Measurements from ENCODE around the gene NUP214.
"Not testable (repeated sequence)": the region's sequence is repeated elsewhere in the genome, so short reads cannot be mapped to it uniquely, and the experiment has no call there.

Gene NUP214

DNA sequence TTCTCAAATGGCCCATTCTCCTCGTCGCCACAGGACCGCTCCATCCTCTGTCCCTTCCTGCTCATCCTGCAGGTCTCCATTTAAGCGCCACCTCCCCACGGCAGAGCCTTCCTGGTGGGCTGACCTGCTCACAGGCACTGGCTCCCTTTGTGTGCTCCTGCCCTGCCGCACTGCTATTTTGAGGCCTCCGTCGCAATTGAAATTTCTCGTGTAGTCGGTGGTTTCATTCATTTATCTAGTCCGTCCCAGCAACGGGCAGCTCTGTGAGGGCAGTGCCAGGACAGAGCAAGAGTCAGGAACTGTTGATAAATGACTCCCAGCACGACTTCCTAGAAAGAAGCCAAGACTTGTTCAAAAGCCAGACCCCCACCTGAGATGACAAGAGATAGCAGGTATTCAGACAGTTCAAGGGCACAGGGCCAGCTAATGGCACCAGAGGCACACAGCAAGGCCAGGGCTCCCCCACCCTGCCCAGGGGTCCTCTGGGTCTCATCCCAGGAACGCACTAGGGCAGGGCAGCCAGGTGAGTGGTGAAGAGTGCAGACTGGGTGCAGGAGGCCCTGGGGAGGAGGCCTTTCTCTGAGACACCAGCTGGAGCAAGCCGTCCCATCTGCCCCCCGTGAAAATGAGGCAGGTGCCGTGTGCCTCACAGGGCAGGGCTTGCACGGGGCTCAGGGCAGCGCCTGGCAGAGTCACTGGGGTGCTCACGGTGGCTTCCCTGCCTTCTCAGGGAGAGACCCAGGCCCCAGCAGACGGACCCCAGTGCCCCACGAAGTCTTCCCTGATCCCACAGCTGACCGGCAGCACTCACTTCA, 114.0 kb downstream of the NUP214 start:
- Histone ChIP-seq H3K27ac (peak overlapping the region in 3 of 21 experiments; percentile 71 to 84 (median 75)), H3K4me3 (no peak overlapping the region)

DNA sequence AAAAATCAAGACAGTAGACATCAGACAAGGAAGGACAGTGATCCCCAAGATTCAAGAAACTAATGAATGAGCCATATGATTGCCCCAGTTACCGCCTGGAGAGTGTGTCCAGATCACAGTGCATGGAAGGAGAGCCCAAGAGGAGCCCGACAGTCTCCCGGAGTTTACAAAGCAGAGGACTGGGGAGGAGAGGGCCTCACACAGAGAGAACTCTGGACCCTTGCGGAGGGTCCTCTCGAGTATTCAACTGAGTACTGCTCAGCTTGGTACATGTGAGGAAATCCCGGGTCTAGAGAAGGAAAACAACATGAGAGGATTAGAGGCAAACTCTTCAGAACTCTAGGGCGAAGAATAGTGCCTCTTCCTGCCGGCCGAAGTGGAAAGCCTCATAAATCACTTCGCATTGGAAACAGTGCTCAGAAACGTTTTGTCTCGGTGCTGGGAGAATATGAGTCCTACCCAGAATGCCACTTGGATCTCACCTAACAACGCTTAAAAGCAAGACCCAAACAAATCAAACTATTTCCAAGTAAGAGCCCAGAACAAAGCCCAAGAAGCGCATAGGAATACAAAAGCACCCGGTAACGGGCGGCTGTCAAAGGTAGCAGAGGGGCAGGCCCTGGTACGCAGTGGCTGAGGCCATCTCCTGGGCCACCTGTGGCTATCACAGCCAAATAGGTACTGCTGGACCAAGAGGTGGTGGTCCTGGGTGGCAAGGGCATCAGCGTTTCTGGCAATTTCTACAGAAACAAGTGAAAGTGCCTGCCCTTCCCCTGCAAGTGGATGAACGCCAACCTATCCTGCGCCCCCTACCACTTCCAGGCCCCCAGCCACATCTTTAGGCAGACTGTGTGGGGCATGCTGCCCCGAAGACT, 114.9 kb downstream of the NUP214 start:
- Histone ChIP-seq H3K27ac (no peak overlapping the region), H3K4me3 (no peak overlapping the region)

DNA sequence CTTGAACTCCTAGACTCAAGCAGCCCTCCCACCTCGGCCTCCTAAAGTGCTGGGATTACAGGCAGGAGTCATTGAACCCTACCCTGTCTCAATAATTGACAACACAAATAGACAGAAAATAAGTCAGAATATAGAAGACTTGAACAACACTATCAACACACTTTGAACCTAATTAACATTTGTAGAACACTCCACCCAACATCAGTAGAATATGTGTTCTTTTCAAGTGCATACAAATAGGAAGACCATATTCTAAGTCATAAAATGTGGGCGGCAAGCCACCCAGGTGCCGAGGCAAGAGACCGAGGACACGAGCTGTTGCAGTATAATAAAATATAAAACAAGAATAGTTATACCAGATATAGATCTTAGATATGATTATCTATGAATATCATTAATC, 118.9 kb downstream of the NUP214 start:
- H3K4me3 ChIP-seq, H3K27ac ChIP-seq: not testable (repeated sequence)

DNA sequence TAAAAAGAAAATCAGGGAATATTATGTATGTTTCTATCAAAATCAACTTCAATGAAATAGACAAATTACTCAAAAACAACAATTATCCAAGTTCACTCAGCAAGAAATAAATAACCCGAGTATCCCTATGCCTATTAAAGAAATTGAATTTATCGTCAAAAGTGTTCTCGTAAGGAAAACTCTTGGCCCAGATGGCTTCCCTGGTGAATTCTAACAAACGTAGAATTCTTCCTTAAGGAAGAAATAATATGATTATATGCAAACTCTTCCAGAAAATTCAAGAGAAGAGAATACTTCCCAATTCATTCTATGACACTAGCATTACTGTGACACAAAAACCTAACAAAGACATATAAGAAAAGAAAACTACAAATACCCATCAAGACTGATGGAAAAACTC, 121.2 kb downstream of the NUP214 start:
- Histone ChIP-seq H3K4me3 (no peak overlapping the region), H3K27ac (no peak overlapping the region)

DNA sequence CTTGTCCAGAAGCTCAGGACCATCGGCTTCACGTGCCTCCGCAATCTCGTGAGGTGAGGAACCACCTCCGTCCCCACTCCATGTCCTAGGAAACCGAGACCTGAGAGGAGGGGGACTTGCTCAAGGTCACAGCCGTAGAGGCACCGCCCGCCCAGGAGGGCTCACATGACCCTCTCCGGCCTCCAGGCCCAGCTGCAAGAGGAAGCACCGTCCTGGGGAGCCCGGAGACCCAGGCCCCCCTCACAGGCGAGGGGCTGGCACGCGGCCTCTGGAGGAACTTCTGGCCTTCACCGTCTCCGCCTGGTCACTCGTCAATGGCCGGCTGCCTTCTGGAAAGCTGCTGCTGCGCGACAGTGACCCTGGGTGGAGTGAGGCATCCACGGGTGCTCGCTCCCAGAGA, 126.7 kb downstream of the NUP214 start:
- H3K4me3 ChIP-seq = peak overlapping the region in 6 of 7 experiments; percentile 1 to 31 (median 26)

DNA sequence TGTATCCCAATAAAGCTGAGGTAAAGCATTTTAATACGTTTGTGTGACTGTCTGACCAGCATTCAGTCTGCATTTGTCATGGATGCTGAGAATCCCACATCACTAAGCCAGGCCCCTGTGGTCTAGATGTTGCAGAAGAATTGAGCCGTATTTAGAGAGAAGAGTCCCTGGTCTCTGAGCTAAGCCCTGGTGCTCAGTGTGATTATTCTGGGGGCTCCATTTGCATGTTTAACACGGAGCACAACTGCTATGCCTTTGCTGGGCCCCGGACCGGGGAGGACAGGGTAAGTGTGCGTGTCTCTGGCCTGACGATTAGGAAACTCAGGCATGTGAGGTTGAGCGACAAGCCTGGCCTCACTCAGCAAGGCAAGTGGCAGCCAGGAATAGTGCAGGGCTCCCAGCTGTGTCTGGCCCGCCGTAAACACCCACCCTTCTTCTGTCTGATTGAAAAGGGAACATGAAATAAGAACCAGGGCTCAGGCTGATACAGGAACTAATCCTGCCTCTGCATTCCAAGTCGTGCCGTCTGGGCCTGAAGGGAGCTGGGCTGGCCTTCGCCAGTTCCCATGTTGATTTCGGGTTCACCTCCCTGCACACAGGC, 128.6 kb downstream of the NUP214 start:
- H3K4me3 ChIP-seq = no peak overlapping the region

More for the DNA sequence above, 126.7 kb downstream of the NUP214 start:
- peak overlapping the region in 17 of 21 experiments; percentile 20 to 95 (median 67) for H3K27ac ChIP-seq

DNA sequence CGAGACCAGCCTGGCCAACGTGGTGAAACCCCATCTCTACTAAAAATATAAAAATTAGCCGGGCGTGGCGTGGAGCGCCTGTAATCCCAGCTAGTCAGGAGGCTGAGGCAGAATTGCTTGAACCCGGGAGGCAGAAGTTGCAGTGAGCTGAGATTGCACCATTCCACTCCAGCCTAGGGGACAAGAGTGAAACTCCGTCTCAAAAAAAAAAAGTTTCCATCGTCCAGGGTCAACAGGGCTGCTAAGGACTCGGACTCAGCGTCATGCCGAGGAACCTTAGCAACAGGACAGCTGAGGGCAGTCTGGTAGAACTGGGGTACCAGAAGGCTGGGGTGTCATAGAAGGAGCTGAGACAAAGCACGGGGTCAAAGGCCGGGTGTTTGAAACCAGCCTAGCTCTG, 129.2 kb downstream of the NUP214 start:
- H3K4me3 ChIP-seq = no peak overlapping the region
- H3K27ac ChIP-seq = peak overlapping the region in 18 of 21 experiments; percentile 3 to 95 (median 81)

More for the DNA sequence above, 128.6 kb downstream of the NUP214 start:
- peak overlapping the region in 18 of 21 experiments; percentile 3 to 95 (median 58) for H3K27ac ChIP-seq

DNA sequence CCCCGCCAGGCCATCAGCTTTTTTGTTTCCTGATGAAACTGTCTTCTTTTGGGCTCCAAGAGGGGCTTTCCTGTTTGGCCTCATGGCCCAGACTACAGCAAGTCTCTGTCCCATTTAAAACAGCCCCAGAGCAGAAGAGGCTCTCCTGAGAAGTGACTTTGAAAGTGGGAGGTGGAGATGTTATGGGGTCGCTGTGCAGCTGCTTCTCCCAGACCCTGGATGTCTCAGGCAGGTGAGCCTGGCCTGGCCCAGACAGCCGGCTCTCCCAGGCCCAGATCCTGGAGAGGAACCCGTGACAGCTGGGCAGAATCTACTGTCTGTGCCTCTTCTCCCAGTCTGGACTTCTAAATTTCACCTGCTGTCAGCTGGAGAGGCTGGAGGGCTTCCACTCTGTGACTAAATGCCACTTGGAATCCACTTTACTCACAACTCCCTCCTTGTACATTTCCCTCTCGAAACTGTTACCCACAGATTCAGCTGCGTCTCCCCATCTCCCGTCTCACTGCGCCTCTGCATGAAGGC, 130.4 kb downstream of the NUP214 start:
- Histone ChIP-seq H3K4me3 (peak overlapping the region in 2 of 7 experiments; percentile 11 to 13), H3K27ac (peak overlapping the region in 20 of 21 experiments; percentile 35 to 95 (median 80))

DNA sequence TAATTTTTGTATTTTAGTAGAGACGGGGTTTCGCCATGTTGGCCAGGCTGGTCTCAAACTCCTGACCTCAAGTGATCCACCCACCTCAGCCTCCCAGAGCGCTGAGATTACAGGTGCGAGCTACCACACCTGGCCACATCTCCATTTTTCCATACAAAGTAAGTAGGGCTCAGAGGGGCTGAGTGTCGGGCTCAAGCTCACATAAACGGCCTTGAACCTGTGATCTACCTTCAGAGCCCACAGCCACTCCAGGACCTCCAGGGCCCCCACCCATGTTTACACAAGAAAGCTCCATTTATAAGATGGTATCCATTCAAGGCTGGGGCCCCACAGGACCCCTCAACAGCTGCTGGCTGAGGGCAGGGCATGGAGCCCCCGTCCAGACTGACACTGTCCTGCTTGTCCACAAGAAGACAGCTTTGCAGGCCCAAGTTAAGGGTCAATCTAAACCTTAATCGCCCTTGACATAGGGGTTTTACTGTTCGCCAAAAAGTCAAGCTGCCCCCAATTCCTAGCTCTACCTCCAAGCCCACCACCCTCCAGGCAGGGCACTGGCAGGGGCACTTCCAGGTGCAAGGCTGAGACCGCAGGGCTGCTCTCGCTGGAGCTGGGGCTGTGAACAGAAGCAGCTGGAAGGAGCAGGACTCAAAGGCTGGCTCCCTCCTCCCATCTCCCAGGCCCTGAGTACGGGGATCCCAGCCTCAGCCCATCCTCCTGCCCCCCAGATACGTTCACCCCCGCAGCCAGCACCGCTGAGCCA, 132.1 kb downstream of the NUP214 start:
- no peak overlapping the region for H3K4me3 ChIP-seq
- H3K27ac ChIP-seq = peak overlapping the region in 13 of 21 experiments; percentile 4 to 95 (median 83)

DNA sequence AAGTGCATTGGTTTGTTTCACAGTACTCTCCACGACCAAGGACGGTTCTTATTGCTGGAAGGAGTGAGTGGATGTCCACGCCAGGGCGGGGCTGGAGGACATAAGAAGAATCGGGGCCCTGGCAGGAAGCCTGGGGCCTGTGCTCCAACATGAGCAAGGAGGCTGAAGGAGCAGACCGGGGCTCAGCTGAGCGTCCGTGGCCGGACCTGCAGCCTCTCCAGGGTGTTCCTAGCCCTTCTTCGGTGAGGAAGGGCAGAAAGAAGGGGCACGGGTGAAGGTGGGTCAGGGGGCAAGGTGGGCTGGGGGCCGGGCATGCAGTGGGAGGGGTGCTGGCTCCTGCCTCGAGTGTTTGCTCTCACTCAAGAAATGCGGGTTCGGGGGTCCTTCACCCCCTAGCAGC, 132.8 kb downstream of the NUP214 start:
- H3K27ac ChIP-seq = peak overlapping the region in 7 of 21 experiments; percentile 4 to 95 (median 63)

DNA sequence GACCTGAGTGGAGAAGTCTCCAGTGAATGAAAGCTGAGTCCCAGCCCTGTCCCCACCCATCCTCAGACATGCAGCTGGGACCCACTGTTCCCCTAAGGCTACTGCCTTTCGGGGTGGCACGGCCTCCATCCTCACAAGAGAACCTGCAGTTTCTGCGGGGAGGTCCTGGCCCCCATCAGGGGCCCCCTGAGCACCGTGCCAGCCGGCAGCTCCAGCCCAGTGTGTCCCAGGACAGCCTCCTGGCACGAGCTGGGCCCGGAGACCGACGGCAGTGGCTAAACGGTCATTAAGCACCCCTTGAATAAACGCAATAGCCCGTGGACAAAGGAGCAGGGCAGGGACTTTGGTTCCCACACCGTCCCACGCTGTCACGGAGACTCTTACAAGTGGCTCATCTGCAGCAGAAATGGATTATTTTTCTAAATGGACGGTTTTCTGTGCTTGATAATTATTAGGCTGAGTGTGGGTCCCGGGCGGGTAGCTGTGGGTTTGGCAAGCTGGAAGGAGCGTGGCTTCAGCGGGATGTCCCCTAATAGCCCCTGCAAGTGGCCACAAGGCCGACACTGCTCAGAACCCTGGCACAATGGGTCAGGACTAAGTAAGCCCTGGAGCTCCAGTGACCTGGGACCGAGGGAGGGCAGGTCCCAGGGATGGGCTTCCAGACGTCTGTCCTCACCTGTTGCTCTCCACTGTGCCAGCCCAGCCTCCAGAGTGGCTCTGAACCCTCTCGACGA, 133.5 kb downstream of the NUP214 start:
- Histone ChIP-seq H3K4me3 (no peak overlapping the region), H3K27ac (peak overlapping the region in 2 of 21 experiments; percentile 63 to 95)

More for the DNA sequence above, 132.8 kb downstream of the NUP214 start:
- no peak overlapping the region for H3K4me3 ChIP-seq

DNA sequence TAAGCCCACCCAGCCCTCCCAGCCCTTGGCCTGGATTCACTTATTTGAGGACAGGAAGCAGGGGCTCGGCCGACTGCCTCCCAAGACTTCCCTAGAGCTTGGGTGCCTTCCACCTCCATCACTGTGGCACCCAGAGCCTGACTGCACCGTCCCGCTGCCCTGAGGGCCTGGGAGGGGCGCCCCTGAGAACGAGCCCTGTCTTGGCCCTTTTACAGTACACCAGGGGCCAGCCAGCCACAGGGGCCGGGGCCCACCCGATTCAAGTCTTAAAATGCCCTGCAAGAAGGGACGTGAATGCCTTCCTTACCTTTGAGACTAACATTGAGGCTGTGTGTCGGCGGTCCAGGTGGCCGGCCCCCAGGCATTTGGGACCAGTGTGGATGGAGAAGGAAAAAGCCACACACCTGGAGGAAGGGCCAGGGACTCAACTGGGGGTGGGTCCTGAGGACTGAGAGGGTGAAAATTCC, 134.1 kb downstream of the NUP214 start:
- Histone ChIP-seq H3K4me3 (no peak overlapping the region), H3K27ac (no peak overlapping the region)

DNA sequence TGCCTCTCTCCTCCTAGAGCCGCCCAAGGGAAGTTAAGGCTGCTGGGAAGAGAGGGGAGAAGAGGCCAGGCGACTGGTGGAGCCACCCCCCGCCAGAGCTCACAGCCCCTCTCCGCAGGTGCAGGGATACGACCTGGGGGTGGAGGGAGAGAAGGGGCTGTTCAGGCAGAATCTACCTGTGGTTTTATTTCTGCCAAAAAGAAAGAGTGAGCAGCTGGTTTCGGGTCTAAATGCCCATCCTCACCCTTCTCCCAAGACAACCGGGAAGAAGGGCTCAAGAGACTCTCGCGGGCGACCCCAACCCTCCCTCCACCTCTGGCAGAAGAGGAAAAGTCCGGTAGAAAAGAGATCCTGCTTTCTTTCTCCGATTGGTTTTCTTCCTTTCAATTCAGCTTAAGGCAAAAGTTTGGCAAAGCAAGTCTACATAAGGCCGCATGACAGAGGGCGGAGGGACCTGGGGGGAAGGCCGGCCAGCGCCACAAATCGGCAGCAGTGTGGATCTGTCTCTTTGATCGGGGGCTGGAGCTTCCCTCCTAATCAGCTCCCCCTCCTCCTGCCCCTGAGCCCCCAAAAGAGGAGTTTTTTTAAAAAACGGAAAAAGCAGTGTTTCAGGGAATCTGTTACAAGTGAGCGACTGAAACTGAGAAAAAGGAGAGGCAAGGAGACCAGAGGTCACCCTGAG, 134.7 kb downstream of the NUP214 start:
- H3K27ac ChIP-seq = no peak overlapping the region

DNA sequence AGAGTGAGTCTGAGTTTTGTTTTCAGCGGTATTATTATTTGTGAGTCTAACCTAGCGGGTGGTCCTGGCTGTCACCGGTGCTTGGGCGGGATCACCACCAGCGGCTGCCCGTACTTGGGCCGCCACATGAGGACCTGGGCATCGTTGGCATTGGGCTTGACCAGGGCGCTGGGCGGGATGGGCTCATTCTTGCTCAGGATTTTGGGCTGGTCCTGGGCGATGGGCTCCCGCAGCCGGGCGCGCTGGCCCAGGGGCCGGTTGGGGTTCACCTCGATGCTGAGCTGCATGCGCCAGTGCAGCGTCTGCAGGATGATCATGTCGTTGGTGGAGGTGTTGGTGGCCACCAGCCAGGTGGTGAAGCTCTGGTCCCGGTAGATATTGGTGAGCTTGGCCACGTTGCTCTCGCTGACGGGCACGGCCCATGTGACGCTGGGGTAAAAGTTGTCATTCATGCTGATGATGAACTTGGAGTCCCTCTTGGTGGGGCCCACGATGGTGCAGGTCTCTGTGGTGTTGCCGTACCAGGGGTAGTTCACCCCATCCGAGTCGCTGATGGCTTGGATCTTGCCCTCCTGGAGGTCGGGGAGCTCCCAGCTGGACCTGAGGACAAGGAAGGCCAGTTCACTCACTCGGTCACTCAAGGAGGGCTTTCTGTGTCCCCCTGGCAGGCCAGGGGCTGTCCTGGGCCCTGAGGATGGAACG, 135.5 kb downstream of the NUP214 start:
- Histone ChIP-seq H3K27ac (no peak overlapping the region), H3K4me3 (no peak overlapping the region)

More for the DNA sequence above, 134.7 kb downstream of the NUP214 start:
- no peak overlapping the region for H3K4me3 ChIP-seq

DNA sequence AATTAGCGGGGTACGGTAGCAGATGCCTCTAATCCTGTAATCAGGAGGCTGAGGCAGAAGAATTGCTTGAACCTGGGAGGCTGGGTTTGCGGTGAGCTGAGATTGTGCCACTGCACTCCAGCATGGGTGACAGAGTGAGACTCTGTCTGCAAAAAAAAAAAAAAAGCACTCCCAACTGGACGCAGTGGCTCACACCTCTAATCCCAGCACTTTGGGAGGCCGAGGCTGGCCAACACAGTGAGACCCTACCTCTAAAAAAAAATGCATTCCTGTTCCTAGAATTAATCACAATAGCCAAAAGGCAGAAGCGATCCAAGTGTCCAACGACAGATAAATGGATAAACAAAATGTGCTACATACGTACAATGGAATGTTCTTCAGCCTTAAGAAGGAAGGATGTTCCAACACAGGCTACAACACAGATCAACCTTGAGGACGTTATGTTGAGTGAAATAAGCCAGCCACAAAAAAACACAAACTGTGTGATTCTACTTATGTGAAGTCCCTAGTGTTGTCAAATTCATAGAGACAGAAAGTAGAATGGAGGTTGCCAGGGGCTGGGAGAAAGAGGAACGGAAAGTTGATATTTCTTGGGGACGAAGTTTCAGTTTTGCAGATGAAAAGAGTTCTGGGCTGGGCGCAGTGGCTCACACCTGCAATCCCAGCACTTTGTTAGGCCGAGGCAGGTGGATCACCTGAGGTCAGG, 137.1 kb downstream of the NUP214 start:
- Histone ChIP-seq H3K27ac (peak overlapping the region in 1 of 21 experiments; percentile 63), H3K4me3 (no peak overlapping the region)

DNA sequence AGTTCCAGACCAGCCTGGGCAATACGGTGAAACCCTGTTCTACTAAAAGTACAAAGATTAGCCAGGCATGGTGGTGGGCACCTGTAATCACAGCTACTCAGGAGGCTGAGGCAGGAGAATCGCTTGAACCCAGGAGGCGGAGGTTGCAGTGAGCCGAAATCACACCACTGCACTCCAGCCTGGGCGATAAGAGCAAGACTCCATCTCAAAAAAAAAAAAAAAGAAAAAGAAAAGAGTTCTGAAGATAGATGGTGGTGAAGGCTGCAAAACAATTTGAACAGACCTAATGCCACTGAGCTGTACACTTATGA, 137.6 kb downstream of the NUP214 start:
- H3K27ac ChIP-seq = peak overlapping the region in 1 of 21 experiments; percentile 63
- H3K4me3 ChIP-seq = not testable (repeated sequence)

DNA sequence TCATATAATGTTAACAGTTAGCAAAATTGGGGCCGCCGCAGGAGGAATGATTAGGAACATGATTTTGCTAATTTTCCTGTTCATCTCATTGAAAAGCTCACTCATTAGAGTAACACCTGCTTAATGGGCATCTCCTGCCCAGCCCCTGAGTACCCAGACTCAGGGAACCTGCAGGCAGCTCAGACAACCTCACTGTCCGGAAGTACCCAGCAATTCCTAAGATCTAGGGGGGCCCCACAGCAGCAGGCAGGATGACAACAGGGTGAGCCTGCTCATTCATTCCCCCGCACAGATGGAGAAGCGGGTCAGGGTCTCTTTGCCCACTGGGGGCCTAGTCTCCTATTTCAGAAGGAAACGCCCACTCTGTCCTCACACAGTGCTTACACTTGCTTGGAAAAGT, 138.3 kb downstream of the NUP214 start:
- H3K4me3 ChIP-seq = no peak overlapping the region
- H3K27ac ChIP-seq = peak overlapping the region in 4 of 21 experiments; percentile 3 to 69 (median 26)

Measured in skin epidermis (tissue), 12 donors.